Transverse colon (tissue), 3 donors: ENCODE results near the gene PDXDC1.
"Not testable (repeated sequence)": the region's sequence is repeated elsewhere in the genome, so short reads cannot be mapped to it uniquely, and the experiment has no call there.

Experiments
- CTCF ChIP-seq, 5 experiments: fragments of 200-600 bp in 3 of 5; fragments of 450-650 bp in 2 of 5; sonication (generic) in 3 of 5; IDR thresholded peaks; 1 replicate in 2 of 5; 2 replicates in 3 of 5; pipeline ENCODE4 v1.5.1; 2016 to 2017; ENCODE audit warnings: antibody characterized with exemption in 5 of 5, inconsistent platforms in 3 of 5, mild to moderate bottlenecking in 2 of 5, moderate library complexity in 1 of 5
- POLR2A ChIP-seq: fragments of 450-650 bp; IDR thresholded peaks from one replicate; pipeline ENCODE4 v1.6.1; 2016; ENCODE audit warnings: antibody characterized with exemption, mild to moderate bottlenecking, moderate library complexity

- TF ChIP-seq CTCF (IDR thresholded peaks at IDR 0.05); POLR2A: not testable (repeated sequence)
Observed at GRCh38 chr16:15024858-15025199, 50.0 kb downstream of the PDXDC1 start.
